GM12874 (cell line): ENCODE measurements around the gene RBM44.

Source experiments
- TF ChIP-seq, protein P1 (sequence below): IDR thresholded peaks from 2 replicates; pipeline ENCODE4 v1.5.1; 2011; ENCODE audit warnings: low read depth, mild to moderate bottlenecking, control low read depth, low read length, moderate library complexity; ENCODE audit not compliant: insufficient read depth

The RBM44 gene

DNA sequence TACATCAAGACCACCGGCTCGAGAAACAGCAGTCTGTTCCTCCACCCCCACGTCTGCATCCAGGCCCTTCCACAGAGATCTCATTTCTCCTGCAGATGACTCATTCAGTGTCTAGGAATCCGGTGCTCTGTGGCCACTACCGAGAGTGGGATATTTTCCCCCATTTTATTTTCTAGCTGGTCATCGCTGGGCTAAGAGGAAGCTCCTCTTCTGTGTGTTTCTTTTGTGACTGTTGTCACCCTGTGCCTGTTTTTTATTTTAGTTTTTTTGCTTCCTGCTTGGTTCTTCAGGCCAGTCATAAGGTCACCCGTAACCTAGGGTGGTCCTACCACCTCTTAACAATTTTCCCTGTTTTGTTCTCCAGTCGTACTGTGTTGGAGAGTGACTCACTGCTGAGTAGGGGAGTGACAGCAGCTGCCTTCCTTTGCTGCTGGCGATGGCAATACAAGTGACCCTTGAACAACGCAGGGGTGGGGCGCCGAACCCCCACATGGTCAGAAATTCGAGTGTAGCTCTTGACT lies 67.6 kb downstream of the RBM44 start:
- TF ChIP-seq, protein P1, sequence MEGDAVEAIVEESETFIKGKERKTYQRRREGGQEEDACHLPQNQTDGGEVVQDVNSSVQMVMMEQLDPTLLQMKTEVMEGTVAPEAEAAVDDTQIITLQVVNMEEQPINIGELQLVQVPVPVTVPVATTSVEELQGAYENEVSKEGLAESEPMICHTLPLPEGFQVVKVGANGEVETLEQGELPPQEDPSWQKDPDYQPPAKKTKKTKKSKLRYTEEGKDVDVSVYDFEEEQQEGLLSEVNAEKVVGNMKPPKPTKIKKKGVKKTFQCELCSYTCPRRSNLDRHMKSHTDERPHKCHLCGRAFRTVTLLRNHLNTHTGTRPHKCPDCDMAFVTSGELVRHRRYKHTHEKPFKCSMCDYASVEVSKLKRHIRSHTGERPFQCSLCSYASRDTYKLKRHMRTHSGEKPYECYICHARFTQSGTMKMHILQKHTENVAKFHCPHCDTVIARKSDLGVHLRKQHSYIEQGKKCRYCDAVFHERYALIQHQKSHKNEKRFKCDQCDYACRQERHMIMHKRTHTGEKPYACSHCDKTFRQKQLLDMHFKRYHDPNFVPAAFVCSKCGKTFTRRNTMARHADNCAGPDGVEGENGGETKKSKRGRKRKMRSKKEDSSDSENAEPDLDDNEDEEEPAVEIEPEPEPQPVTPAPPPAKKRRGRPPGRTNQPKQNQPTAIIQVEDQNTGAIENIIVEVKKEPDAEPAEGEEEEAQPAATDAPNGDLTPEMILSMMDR, result no peak

DNA sequence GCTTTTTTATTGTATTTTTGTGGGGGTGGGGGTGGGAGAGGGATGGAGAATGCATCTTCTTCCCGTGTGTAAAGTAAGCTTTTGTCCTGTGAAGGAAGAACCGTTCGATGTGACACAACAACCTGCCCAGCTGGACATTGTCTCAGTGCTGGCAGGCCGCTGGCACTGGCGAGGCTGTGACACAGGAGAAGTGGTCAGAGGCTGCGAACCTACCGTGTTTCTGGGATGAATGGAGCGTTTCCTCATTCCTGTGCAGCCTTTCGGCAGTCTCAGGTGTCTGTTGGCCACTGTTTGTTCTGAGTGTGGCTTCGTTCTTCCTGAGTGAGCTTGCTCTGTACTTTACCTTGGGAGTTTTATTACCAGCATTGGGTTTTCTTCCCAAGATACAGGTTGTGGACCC lies 68.9 kb downstream of the RBM44 start:
- TF ChIP-seq, protein P1, result no peak

DNA sequence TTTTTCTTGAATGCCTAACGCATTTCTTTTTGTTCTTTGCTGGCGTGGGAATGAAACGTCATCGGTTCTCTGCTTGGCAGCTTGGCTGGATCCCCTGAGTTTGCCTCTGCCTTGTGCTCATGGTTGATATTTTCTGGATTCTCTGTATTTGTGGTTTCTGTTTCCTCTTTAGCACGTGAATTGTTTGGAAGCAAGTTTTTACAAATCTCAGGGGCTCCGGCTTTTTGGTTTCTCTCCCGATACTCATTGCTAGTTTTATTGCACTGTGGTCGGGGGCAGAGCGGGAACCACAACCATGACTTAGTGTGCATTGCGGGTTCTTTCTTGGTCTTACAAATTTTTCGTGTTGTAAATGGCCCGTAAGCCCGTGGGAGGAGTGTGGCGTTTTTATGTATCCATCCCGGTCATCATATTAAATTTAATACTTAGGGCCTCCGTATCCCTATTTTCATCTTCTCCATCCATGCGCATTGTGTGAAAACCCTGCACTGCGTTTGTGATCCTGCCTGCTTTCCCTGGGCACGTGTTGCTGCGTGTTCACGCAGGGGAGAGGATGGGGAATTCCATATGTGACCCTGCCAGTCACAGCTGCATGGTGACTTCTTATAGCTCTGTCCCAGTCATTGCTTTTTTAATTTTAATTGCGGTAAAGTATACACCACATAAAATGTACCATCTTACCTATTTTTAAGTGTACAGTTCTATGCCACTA lies 70.2 kb downstream of the RBM44 start:
- TF ChIP-seq, protein P1, result no peak

DNA sequence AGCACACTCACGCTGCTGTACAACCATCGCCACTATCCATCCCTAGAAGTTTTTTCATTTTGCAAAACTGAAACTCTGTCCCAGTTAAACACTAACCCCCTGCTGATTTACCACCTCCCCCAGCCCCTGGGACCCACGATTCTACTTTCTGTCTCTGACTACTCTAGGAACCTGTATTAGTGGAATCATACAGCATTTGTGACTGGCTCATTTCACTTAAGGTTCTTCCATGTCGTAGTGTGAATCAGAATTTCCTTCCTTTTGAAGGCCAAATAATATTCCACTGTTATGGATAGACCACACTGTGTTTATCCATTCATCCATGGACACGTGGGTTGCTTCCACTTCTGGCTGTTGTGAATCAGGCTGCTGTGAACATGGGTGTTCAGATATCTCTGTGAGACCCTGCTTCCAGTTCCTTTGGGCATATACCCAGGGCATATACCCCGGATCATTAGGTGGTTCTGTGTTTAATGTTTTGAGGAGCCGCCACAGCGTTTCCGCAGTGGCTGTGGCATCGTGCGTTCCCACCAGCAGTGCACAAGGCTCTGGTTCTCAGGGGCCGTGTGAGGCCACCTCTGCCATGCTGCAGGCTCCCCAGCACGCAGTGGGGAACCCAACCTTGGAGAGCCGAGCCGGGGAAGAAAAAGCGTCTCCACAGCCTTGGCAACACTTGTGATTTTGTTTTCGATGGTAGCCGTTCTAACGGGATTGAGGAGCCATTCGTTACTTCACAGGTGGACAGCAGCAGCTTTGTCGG lies 70.9 kb downstream of the RBM44 start:
- TF ChIP-seq, protein P1, result no peak

DNA sequence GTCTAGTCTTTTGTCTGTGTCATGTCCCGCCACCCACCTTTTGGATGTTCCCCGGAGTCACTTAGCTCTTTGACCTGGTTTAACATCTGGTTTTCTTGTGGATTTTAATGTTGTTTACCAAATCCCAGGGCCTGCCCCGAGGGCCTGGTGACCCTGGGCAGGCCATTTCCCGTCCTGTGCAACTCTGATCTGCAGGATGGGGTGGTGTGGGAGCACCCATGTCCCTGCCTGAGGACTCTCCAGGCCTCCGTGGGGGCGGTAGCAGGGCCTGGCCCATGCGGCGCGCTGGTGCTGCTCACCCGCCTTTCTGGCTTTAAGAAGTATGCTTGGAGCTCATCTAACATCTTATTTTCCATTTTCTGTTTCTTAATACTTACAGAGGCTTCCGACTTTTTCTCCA lies 71.5 kb downstream of the RBM44 start:
- TF ChIP-seq, protein P1, result no peak

DNA sequence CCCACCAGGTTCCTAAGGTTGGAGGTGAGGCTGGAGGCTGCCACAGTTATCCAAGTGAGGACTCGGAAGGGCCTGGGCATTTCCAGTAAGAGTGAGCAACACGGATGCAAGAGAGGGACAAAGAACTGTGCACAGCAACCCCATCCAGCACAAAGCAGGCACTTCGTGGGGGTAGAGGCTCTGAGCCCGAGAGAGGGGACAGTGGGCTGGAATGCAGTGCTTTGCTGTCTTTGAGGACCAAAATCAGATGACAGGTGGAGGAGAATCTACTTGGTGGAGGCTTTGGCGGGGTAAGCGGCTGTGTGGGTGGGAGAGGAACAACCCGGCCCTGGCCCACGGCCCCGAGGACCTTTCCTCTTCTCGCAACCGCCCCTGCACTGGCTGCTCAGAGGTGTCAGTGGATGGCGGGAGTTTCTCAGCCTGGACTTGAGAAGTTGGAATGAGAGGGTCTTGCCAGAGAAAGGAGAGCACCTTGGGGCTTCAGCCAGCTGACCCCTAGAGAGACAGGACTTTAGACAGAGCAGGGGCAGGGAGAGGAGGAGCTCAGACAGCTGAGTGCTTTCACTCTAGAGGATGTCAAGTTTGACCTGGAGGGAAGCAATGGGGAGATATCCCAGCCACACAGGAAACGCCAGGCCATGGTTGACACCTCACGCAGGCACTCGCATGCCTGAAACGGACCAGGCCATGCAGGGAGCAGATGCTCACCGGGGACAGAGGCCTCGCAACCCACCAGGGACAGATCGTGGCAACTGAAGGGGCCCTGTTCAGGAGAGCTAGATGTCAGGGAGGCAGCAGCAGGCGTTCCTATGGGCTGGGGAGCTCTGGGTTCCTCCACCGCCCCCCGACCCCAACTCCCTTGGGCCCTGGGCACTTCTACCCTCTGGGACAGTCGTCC lies 72.4 kb downstream of the RBM44 start:
- TF ChIP-seq, protein P1, result no peak
